CD4-positive, alpha-beta T cell (primary cell): ENCODE results near the gene DCAF16. TPM values are rescaled to one million over a fixed set of nuclear protein-coding genes. Genes with fewer than 3 reads are reported as not detected.
A peak's percentile ranks its signal among the peaks of the same experiment; 100 is the strongest.

Experiments used
- ATAC-seq: fragments of 200-7000 bp; cut with Tn5 transposase; one replicate; pipeline ENCODE4 v1.10.0; 2022; ENCODE audit warnings: mild to moderate bottlenecking; ENCODE audit not compliant: poor library complexity
- CTCF ChIA-PET: fragments of 350-600 bp; sonication (Branson Sonifier 250); formaldehyde crosslinking; loops from one replicate; lab custom pipeline; 2021; ENCODE audit warnings: antibody characterized with exemption, inconsistent platforms; lab: Charles Lee
- POLR2A ChIA-PET: fragments of 350-600 bp; sonication (Branson Sonifier 250); formaldehyde crosslinking; loops from one replicate; lab custom pipeline; 2021; ENCODE audit warnings: antibody characterized with exemption, inconsistent platforms; lab: Charles Lee
- DNase-seq, 14 experiments: peaks; one replicate each; pipeline ENCODE4 v3.0.0-alpha.2; 2013 to 2020; ENCODE audit warnings: mixed read lengths in 2 of 14
- H3K27ac ChIP-seq, 2 donors: one replicate each; pipeline versions ENCODE4 v1.5.1 to v1.7.0; 2013; ENCODE audit warnings: low read length in 2 of 2, low read depth in 1 of 2, mild to moderate bottlenecking in 1 of 2
- H3K27me3 ChIP-seq, 2 experiments: 1 replicate in 1 of 2; 2 replicates in 1 of 2; pipeline versions ENCODE4 v1.6.1 to v1.7.0; 2013; ENCODE audit warnings: low read length in 2 of 2, control low read depth in 1 of 2, mild to moderate bottlenecking in 1 of 2, moderate library complexity in 1 of 2; ENCODE audit not compliant: insufficient read depth in 2 of 2, control insufficient read depth in 1 of 2
- H3K36me3 ChIP-seq: one replicate; pipeline ENCODE4 v1.6.1; 2013; ENCODE audit warnings: low read length, control low read depth; ENCODE audit not compliant: insufficient read depth
- H3K4me1 ChIP-seq: one replicate; pipeline ENCODE4 v1.6.1; 2013; ENCODE audit warnings: low read length, control low read depth; ENCODE audit not compliant: insufficient read depth
- H3K4me3 ChIP-seq: one replicate; pipeline ENCODE4 v1.5.1; 2013; ENCODE audit warnings: mild to moderate bottlenecking, low read length, moderate library complexity
- H3K9me3 ChIP-seq, 2 experiments: 1 replicate in 1 of 2; 2 replicates in 1 of 2; pipeline versions ENCODE4 v1.6.1 to v1.7.0; 2013; ENCODE audit warnings: low read length in 2 of 2, mild to moderate bottlenecking in 2 of 2, control low read depth in 1 of 2, moderate library complexity in 1 of 2; ENCODE audit not compliant: control insufficient read depth in 1 of 2, insufficient read depth in 1 of 2
- H3K27ac Mint-ChIP-seq: one replicate; pipeline ENCODE4 v1.8.0; 2020; ENCODE audit warnings: mixed read lengths
- H3K27me3 Mint-ChIP-seq: one replicate; pipeline ENCODE4 v1.8.0; 2021; ENCODE audit warnings: mixed read lengths
- H3K36me3 Mint-ChIP-seq: one replicate; pipeline ENCODE4 v1.8.0; 2021; ENCODE audit warnings: low read depth, mixed read lengths
- H3K4me1 Mint-ChIP-seq: one replicate; pipeline ENCODE4 v1.8.0; 2021; ENCODE audit warnings: low read depth, mixed read lengths
- H3K4me3 Mint-ChIP-seq: one replicate; pipeline ENCODE4 v1.8.0; 2020; ENCODE audit warnings: mild to moderate bottlenecking, mixed read lengths
- H3K9me3 Mint-ChIP-seq: one replicate; pipeline ENCODE4 v1.8.0; 2020; ENCODE audit warnings: mixed read lengths
- intact Hi-C, 2 experiments: fragments of 100-400 bp; cut with DNase I in 1 of 2; cut with micrococcal nuclease in 1 of 2; formaldehyde crosslinking; loops; one replicate each; pipeline versions ENCODE4 v1.15.1 to v1.9.0; 2023 to 2025; cut with DNase I, micrococcal nuclease
- total RNA-seq, 174 experiments: library from RNA in 2 of 174; stranded (reverse) in 2 of 174; gene quantifications; one replicate each; pipeline ENCODE4 v1.2.3 and lab custom pipeline; 2021 to 2026
- TF ChIP-seq, protein P1 (sequence below): fragments of 200-600 bp; IDR thresholded peaks from one replicate; pipeline ENCODE4 v1.8.0; 2022; ENCODE audit warnings: antibody characterized with exemption, mild to moderate bottlenecking

DCAF16 gene
- total RNA-seq, 2 experiments from 2014 or later = 88.5 to 91.4 TPM

DNA sequence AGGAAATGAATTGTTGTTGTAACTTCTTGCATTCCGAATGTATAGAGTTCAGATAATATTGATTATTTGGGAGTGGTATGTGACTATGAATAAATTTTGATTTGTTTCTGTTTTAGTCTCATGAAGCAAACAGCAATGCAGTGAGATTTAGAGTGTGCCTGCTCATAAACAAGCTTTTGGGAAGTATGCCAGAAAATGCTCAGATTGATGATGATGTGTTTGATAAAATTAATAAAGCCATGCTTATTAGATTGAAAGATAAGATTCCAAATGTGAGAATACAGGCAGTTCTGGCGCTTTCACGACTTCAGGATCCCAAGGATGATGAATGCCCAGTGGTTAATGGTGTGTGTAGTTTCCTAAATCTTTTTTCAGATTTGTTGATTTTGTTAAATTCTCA, 2.2 kb upstream of the DCAF16 start:
- ChIA-PET CTCF (no interaction called here), POLR2A (no interaction called here)
- DNase-seq (no peak), ATAC-seq (no peak)
- no peak overlapping the region for H3K4me3 ChIP-seq
- H3K9me3 ChIP-seq = no peaks in the 10 kb centered on the region
- intact Hi-C loops = loop anchor here (2.0 to 10.0 kb wide), 5 partner anchors 176 to 476 kb away; partner anchors contain the start of genes LCORL (in 1 of the 2) and MED28 (in 1 of the 2)
- no peaks in the 10 kb centered on the region for H3K27me3 ChIP-seq
- Mint-ChIP-seq H3K9me3 (no peaks in the 10 kb centered on the region), H3K4me3 (no peak overlapping the region), H3K36me3 (peaks cover 21% of the 10 kb centered on the region), H3K27ac (no peak overlapping the region), H3K4me1 (peaks cover 43% of the 10 kb centered on the region), H3K27me3 (no peaks in the 10 kb centered on the region)
- TF ChIP-seq, protein P1, sequence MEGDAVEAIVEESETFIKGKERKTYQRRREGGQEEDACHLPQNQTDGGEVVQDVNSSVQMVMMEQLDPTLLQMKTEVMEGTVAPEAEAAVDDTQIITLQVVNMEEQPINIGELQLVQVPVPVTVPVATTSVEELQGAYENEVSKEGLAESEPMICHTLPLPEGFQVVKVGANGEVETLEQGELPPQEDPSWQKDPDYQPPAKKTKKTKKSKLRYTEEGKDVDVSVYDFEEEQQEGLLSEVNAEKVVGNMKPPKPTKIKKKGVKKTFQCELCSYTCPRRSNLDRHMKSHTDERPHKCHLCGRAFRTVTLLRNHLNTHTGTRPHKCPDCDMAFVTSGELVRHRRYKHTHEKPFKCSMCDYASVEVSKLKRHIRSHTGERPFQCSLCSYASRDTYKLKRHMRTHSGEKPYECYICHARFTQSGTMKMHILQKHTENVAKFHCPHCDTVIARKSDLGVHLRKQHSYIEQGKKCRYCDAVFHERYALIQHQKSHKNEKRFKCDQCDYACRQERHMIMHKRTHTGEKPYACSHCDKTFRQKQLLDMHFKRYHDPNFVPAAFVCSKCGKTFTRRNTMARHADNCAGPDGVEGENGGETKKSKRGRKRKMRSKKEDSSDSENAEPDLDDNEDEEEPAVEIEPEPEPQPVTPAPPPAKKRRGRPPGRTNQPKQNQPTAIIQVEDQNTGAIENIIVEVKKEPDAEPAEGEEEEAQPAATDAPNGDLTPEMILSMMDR = no peak
- peaks cover 14% of the 10 kb centered on the region for H3K4me1 ChIP-seq
- H3K36me3 ChIP-seq = no peaks in the 10 kb centered on the region
- H3K27ac ChIP-seq = no peak overlapping the region

DNA sequence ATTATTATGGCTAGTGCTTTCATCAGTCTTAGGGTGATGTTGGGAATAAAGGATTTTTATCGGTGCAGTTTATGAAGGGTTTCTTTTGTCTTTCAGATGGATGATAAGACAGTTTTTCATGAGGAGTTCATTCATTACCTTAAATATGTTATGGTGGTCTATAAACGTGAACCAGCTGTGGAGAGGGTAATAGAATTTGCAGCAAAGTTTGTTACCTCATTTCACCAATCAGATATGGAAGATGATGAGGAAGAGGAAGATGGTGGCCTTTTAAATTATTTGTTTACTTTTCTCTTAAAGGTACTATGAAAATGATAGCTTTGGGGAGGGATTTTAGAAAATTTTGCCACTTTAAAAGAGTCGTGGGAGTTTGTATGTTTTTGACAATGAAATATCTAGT, 1.6 kb upstream of the DCAF16 start:
- no peaks in the 10 kb centered on the region for H3K27me3 ChIP-seq
- Mint-ChIP-seq H3K4me1 (peaks cover 49% of the 10 kb centered on the region), H3K9me3 (no peaks in the 10 kb centered on the region), H3K27ac (peak overlapping the region; percentile 96), H3K36me3 (peaks cover 28% of the 10 kb centered on the region), H3K27me3 (no peaks in the 10 kb centered on the region), H3K4me3 (peak overlapping the region; percentile 84)
- TF ChIP-seq, protein P1 = no peak
- intact Hi-C loops = loop anchor here (2.0 to 10.0 kb wide), 5 partner anchors 175 to 475 kb away; partner anchors contain the start of genes LCORL (in 1 of the 2) and MED28 (in 1 of the 2)
- no peaks in the 10 kb centered on the region for H3K36me3 ChIP-seq
- no peak overlapping the region for H3K27ac ChIP-seq
- no peak overlapping the region for H3K4me3 ChIP-seq
- ChIA-PET CTCF (interaction anchor here (1.3 kb wide), 1 partner anchor 263 kb away, joined by 3 read pairs; no protein-coding TSS in a partner anchor), POLR2A (no interaction called here)
- ATAC-seq (no peak), DNase-seq (no peak)
- H3K9me3 ChIP-seq = no peaks in the 10 kb centered on the region
- peaks cover 20% of the 10 kb centered on the region for H3K4me1 ChIP-seq

DNA sequence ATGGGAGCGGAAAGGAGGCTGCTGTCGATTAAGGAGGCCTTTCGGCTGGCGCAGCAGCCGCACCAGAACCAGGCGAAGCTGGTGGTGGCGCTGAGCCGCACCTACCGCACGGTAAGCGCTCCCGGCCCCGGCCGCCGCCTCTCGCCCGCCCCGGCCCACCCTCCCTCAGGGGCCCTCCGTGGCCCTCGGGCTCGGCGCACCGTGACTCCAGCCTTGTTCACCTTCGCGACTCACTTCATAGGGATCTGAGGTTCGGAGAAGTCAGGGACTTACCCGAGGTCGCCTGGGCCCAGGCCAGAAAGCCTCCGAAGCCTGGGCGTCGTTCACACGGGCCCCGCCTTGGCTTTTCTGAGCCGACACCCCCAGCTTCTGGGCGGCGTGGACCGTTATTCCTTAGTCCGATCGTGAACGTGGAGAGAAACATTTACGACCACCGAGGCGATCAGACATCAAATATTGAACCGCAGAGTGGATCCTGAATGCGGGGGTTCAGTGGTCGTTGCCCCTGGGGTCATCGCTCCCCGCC, 584 bp upstream of the DCAF16 start:
- Histone ChIP-seq H3K4me3 (peak overlapping the region; percentile 92), H3K4me1 (peaks cover 20% of the 10 kb centered on the region), H3K9me3 (no peaks in the 10 kb centered on the region), H3K27ac (no peak overlapping the region), H3K27me3 (no peaks in the 10 kb centered on the region), H3K36me3 (no peaks in the 10 kb centered on the region)
- Mint-ChIP-seq H3K27ac (peak overlapping the region; percentile 96), H3K27me3 (no peaks in the 10 kb centered on the region), H3K4me1 (peaks cover 57% of the 10 kb centered on the region), H3K9me3 (no peaks in the 10 kb centered on the region), H3K4me3 (peak overlapping the region; percentile 97), H3K36me3 (peaks cover 35% of the 10 kb centered on the region)
- DNase-seq (peak in 1 of 14 experiments; percentile 18), ATAC-seq (peak; percentile 18)
- ChIA-PET CTCF (interaction anchor here (1.3 kb wide), 1 partner anchor 263 kb away, joined by 3 read pairs; no protein-coding TSS in a partner anchor), POLR2A (interaction anchor here (1.3 to 1.7 kb wide), 4 partner anchors 197 to 299 kb away, joined by 4 to 21 read pairs (median 12); partner anchors contain the start of genes LAP3, LCORL, MED28 and QDPR)
- intact Hi-C loops = loop anchor here (2.0 to 10.0 kb wide), 5 partner anchors 174 to 474 kb away; partner anchors contain the start of genes MED28 (in 2 of the 2) and LCORL (in 1 of the 2)
- TF ChIP-seq, protein P1 = no peak
